Body of pancreas (tissue), 4 donors: ENCODE measurements around the gene SLC37A2. TPM values are rescaled to one million over a fixed set of nuclear protein-coding genes. Genes with fewer than 3 reads are reported as not detected.

Experiments
- ATAC-seq: fragments of 150-250 bp; one replicate; pipeline ENCODE4 v1.9.1; 2016
- DNase-seq, 4 donors: peaks; one replicate each; pipeline ENCODE4 v3.0.0-alpha.2; 2019
- H3K27ac ChIP-seq, 4 donors: fragments of 200-600 bp; sonication (generic); 1 replicate in 3 of 4; 2 replicates in 1 of 4; pipeline versions ENCODE4 v1.5.1 to v1.6.1; 2016 to 2019; ENCODE audit warnings: mild to moderate bottlenecking in 1 of 4, mixed read lengths in 1 of 4, moderate library complexity in 1 of 4
- H3K27me3 ChIP-seq, 2 donors: fragments of 200-600 bp; sonication (generic); one replicate each; pipeline ENCODE4 v1.6.0; 2016; ENCODE audit warnings: mild to moderate bottlenecking in 1 of 2
- H3K36me3 ChIP-seq, 2 donors: fragments of 200-600 bp; sonication (generic); replicated peaks in 1 of 2; 2 replicates each; pipeline ENCODE4 v1.5.1; 2016; ENCODE audit warnings: low read depth in 2 of 2; ENCODE audit not compliant: insufficient read depth in 1 of 2
- H3K4me1 ChIP-seq: fragments of 200-600 bp; sonication (generic); one replicate; pipeline ENCODE4 v1.6.0; 2016
- H3K4me3 ChIP-seq, 2 donors: fragments of 200-600 bp; sonication (generic); 1 replicate in 1 of 2; 2 replicates in 1 of 2; pipeline ENCODE4 v1.5.1; 2016 to 2019
- H3K9me3 ChIP-seq, 3 donors: fragments of 200-600 bp; sonication (generic); 1 replicate in 2 of 3; 2 replicates in 1 of 3; pipeline ENCODE4 v1.5.1; 2016
- POLR2A ChIP-seq, 3 donors: fragments of 450-650 bp; IDR thresholded peaks; one replicate each; pipeline ENCODE4 v1.6.1; 2016; ENCODE audit warnings: antibody characterized with exemption in 3 of 3, mild to moderate bottlenecking in 2 of 3
- WGBS, 2 donors: methylation state at CpG; one replicate each; pipeline ENCODE4 v1.1.5; 2017; 5-methylcytosine and 5-hydroxymethylcytosine counted together
- intact Hi-C: fragments of 100-400 bp; cut with DNase I; formaldehyde crosslinking; loops from one replicate; pipeline ENCODE4 v1.15.1; 2023
- total RNA-seq, 2 donors: library from RNA; depleted of rRNA; stranded (reverse); fragments of >200 nt; gene quantifications; one replicate each; pipeline ENCODE4 v1.1.0, GENCODE V29; 2016
- TF ChIP-seq, protein P1 (sequence below), 7 experiments: fragments of 450-650 bp in 4 of 7; fragments of 200-600 bp in 3 of 7; sonication (generic) in 3 of 7; IDR thresholded peaks; one replicate each; pipeline ENCODE4 v1.5.1; 2016 to 2019; ENCODE audit warnings: antibody characterized with exemption in 7 of 7

SLC37A2 gene
- total RNA-seq, 2 donors from 2014 or later, result 2.0 to 4.2 TPM

DNA sequence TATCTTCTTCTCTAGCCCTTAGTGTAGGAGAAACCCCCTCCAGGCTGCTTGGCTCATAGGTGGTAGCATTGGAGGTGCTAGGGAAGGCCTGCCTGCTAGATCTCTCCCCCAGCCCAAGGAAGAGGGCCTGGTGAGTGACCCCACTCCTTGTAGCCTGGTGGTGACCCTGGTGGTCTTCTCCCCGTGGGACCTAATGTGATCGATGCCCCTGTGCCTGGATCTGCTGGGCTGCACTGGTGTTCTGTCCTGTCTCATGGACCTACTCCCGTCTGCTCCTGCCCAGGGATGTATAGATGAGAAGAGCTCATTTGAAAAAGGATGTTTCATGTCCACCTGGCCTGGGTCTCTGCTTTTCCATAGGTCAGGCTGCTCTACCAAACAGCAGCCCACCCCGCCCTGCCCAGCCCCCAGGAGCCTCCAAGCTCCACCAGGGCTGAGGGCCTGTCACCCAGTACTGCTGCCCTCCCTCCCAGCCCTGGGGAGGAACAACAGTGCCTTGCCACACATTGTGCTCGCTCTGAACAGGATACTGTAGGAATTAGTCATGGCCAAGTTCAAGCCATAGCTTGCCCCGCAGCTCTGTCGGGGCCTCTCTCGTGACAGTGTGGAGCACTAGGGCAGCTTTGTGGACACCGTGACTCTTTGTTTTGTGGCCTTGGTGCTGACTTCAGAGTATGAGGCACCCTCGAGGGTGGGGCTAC is 19.7 kb downstream of the SLC37A2 start:
- 57 to 64% methylated on average over 6 to 10 of the region's 10 CpGs for WGBS, 2 donors
- intact Hi-C loops, result no loop called here
- ATAC-seq (no peak), DNase-seq (no peak)
- H3K4me3 ChIP-seq, result no peak overlapping the region
- H3K9me3 ChIP-seq, result no peaks in the 10 kb centered on the region
- no peaks in the 10 kb centered on the region for H3K4me1 ChIP-seq
- no peaks in the 10 kb centered on the region for H3K36me3 ChIP-seq
- TF ChIP-seq POLR2A (IDR thresholded peaks at IDR 0.05), result no peak
- TF ChIP-seq, protein P1, sequence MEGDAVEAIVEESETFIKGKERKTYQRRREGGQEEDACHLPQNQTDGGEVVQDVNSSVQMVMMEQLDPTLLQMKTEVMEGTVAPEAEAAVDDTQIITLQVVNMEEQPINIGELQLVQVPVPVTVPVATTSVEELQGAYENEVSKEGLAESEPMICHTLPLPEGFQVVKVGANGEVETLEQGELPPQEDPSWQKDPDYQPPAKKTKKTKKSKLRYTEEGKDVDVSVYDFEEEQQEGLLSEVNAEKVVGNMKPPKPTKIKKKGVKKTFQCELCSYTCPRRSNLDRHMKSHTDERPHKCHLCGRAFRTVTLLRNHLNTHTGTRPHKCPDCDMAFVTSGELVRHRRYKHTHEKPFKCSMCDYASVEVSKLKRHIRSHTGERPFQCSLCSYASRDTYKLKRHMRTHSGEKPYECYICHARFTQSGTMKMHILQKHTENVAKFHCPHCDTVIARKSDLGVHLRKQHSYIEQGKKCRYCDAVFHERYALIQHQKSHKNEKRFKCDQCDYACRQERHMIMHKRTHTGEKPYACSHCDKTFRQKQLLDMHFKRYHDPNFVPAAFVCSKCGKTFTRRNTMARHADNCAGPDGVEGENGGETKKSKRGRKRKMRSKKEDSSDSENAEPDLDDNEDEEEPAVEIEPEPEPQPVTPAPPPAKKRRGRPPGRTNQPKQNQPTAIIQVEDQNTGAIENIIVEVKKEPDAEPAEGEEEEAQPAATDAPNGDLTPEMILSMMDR (IDR thresholded peaks at IDR 0.05), result no peak
- no peaks in the 10 kb centered on the region for H3K27me3 ChIP-seq
- H3K27ac ChIP-seq, result no peak overlapping the region

DNA sequence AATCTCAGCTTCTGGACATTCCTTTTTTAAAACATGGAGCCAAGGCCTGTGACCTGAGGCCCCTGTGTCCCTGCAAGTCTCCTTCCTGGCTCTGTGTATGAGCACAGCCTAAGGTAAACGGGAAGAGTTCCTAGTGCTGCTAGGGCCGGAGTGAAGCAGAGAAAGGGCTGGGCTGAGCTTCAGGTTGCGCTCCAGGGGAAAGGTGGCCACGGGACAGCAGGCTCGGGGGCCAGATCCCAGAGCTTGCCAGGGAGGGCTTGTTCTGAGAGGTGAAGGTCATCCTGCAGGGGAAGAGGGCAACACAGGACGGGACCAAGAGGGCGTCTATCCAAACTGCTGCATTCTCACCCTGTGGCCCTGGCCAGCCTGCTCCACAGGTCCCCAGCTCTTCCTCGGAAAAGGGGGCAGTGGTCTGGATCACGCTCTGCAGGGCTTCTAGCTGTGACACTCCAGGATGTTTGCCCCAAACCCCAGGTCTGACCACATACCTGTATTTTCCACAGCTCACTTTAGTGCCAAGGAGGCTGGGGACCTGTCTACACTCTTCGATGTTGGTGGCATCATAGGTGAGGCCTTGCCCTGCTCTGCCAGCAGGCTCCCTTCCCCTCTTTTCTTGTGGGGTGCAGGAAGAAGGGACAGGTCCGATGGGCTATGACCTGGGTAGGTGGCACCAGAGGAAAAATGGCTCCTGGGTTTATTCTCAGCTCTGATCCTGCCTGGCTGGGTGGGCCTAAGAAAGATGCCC is 20.4 kb downstream of the SLC37A2 start:
- 46 to 50% methylated on average over 10 to 11 of the region's 11 CpGs for WGBS, 2 donors
- DNase-seq (no peak), ATAC-seq (no peak)
- no peaks in the 10 kb centered on the region for H3K27me3 ChIP-seq
- H3K4me3 ChIP-seq, result no peak overlapping the region
- TF ChIP-seq, protein P1 (IDR thresholded peaks at IDR 0.05), result no peak
- no peak for TF ChIP-seq POLR2A (IDR thresholded peaks at IDR 0.05)
- H3K27ac ChIP-seq, result no peak overlapping the region
- no peaks in the 10 kb centered on the region for H3K9me3 ChIP-seq
- H3K36me3 ChIP-seq, result no peaks in the 10 kb centered on the region
- intact Hi-C loops, result no loop called here
- no peaks in the 10 kb centered on the region for H3K4me1 ChIP-seq

DNA sequence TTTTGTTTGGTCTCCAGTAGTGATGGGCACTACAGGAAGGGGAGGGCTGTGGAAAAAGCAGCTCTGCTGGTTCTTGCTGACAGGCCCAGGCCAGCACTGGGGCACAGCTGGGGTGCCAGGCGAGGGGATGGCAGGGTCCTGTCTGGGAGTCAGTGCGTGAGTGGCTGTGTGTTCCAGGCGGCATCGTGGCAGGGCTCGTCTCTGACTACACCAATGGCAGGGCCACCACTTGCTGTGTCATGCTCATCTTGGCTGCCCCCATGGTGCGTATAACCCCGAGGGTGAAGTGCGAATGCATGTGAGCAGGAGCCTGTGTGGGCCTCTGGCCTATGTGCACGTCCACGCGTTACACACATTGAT is 20.9 kb downstream of the SLC37A2 start:
- H3K36me3 ChIP-seq, result no peaks in the 10 kb centered on the region
- H3K9me3 ChIP-seq, result no peaks in the 10 kb centered on the region
- no peak overlapping the region for H3K27ac ChIP-seq
- no peak for DNase-seq
- H3K4me3 ChIP-seq, result no peak overlapping the region
- TF ChIP-seq POLR2A (IDR thresholded peaks at IDR 0.05), result no peak
- TF ChIP-seq, protein P1 (IDR thresholded peaks at IDR 0.05), result no peak
- intact Hi-C loops, result no loop called here
- WGBS, 2 donors, result 84 to 87% methylated on average over 11 of the region's 11 CpGs
- no peak for ATAC-seq
- no peaks in the 10 kb centered on the region for H3K27me3 ChIP-seq
- no peaks in the 10 kb centered on the region for H3K4me1 ChIP-seq

DNA sequence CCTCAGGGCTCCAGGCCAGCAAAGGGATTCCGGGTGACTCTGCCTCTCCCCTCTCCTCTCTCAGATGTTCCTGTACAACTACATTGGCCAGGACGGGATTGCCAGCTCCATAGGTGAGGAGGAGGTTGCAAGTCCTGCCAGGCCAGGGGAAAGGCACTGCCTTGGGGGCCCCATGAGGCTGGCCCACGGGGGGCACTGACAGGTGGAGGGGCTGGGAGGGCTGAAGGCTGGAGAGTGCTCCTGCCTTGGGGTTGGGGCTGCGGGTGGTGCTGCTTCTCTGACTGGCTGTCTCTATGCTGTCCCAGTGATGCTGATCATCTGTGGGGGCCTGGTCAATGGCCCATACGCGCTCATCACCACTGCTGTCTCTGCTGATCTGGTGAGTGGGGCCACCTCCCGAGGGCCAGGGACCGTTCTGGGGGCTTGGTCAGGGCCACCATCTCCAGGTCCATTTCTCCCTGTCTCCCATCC is 21.7 kb downstream of the SLC37A2 start:
- no peak for TF ChIP-seq POLR2A (IDR thresholded peaks at IDR 0.05)
- TF ChIP-seq, protein P1 (IDR thresholded peaks at IDR 0.05), result no peak
- no peak overlapping the region for H3K4me3 ChIP-seq
- 60 to 75% methylated on average over 7 to 8 of the region's 8 CpGs for WGBS, 2 donors
- intact Hi-C loops, result no loop called here
- H3K27ac ChIP-seq, result no peak overlapping the region
- DNase-seq (no peak), ATAC-seq (no peak)
- no peaks in the 10 kb centered on the region for H3K4me1 ChIP-seq
- no peaks in the 10 kb centered on the region for H3K9me3 ChIP-seq
- no peaks in the 10 kb centered on the region for H3K27me3 ChIP-seq
- no peaks in the 10 kb centered on the region for H3K36me3 ChIP-seq
